ENCODE results near the gene CCDC27. TPM values are rescaled to one million over a fixed set of nuclear protein-coding genes. Genes with fewer than 3 reads are reported as not detected.
"Not testable (repeated sequence)": the region's sequence is repeated elsewhere in the genome, so short reads cannot be mapped to it uniquely, and the experiment has no call there.

The CCDC27 gene
- polyA plus RNA-seq, 3 donors = 0.31 to 0.59 (median 0.32) TPM

DNA sequence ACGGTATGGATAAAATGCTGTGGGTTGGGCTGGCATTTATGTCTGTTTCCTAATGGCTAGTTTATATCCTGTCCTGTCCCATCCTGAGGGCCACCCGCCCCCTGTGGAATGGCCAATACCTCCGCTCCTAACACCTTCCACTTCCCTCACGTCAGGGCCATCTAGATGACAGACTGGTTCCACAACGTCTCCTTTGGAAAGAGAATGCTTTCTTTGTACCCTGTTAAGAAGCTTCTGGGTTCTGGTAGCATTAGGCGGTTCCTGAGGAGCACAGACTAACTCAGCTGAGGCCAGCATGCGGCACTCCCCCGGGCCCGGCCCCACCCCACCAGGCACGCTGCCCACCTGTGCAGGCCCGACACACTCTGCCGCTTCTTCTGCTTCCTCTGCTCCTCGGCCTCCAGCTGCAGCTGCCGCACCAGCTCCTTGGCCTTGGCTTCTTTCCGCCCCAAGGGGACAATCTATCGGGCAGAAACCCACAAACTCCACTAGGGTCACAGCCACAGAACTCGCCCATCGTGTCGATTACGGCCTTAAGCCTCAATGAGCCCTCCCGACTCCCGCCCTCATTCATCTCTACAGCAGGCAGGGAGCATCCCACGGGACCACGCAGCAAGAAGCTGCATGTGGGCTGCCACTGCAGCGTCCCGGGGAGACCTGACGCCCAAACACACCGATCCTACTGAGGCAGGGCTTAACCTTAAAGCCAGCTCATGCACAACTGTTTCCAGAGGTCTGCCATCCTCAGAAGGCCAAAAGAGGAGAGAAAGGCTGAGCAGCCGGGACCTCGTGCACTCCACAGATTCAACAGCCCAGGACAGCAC, 31.6 kb downstream of the CCDC27 start:
- no peak for DNase-seq (ENCODE audit: extremely low read depth in 1 of 11, low read depth in 9 of 11, low spot score in 4 of 11)

GRCh38 chr1:3785045-3785444, 32.8 kb downstream of the CCDC27 start:
- no peak for DNase-seq (ENCODE audit: extremely low read depth in 1 of 11, low read depth in 9 of 11, low spot score in 4 of 11)

DNA sequence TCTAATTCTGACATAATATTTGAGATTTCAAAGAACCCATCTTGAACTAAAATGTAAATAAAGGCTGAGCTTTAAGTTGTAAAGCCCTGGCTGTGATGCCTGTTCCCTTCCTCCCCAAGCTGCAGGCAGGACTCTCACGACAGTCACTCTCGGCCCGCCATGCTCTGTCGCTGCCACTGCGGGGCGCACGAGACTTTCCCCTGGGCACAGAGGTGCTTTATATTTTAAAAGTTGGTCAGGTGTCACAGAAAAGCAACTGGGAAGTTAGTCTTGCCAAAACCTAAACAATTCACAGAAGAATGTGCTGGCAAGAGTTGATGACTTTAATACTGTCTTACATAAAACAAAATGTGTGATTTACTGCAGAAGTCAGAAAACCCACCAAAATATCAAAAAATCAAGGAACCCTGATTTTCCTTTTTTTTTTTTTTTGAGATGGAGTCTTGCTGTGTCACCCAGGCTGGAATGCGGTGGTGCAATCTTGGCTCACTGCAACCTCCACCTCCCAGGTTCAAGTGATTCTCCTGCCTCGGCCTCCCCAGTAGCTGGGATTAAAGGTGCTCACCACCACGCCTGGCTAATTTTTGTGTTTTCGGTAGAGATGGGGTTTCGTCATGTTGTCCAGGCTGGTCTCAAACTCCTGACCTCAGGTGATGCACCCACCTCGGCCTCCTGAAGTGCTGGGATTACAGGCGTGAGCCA, 33.4 kb downstream of the CCDC27 start:
- DNase-seq (ENCODE audit: extremely low read depth in 1 of 11, low read depth in 9 of 11, low spot score in 4 of 11) = no peak

DNA sequence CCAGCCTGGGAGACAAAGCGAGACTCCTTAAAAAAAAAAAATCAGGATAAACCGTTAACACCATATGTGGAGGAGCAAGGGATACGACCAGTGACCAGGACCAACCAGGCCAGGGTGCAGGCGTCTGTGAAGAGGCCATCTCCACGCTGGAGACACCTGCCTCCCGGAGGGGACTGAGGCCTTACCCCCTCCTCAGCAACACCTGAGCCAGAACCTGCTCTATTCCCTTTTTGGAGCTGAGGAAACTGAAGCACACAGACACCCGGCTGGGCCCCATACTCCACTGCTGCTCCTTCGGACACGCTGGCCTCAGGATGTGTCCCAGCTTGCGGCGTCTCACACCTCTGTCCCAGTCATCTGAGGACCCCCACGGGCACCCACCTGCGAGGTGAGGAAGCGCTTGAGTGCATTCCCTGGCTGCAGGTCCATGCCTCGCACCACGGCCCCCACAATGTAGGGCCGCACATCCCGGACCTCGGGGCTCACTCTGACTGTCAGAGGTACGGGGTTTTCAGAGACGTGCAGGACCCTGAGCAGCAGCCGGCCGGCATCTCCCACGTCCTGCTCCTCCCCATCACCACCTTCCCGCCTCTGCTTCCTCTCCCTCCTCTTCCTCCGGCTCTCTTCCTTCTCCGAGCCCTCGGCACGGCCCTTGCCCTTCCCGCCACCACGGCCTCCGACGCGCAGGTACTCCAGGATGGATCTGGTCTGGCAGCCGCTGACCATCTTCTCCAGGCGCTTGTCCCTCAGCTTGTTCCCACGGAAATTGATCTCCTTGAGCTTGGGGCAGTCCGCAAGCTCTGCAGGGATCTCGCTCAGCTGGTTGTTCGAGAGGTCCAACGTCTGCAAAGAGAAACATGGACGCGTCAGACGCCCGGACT, 34.5 kb downstream of the CCDC27 start:
- no peak for DNase-seq (ENCODE audit: extremely low read depth in 1 of 11, low read depth in 9 of 11, low spot score in 4 of 11)

GRCh38 chr1:3787349-3787715, 35.1 kb downstream of the CCDC27 start:
- DNase-seq (ENCODE audit: extremely low read depth in 1 of 11, low read depth in 9 of 11, low spot score in 4 of 11) = no peak

DNA sequence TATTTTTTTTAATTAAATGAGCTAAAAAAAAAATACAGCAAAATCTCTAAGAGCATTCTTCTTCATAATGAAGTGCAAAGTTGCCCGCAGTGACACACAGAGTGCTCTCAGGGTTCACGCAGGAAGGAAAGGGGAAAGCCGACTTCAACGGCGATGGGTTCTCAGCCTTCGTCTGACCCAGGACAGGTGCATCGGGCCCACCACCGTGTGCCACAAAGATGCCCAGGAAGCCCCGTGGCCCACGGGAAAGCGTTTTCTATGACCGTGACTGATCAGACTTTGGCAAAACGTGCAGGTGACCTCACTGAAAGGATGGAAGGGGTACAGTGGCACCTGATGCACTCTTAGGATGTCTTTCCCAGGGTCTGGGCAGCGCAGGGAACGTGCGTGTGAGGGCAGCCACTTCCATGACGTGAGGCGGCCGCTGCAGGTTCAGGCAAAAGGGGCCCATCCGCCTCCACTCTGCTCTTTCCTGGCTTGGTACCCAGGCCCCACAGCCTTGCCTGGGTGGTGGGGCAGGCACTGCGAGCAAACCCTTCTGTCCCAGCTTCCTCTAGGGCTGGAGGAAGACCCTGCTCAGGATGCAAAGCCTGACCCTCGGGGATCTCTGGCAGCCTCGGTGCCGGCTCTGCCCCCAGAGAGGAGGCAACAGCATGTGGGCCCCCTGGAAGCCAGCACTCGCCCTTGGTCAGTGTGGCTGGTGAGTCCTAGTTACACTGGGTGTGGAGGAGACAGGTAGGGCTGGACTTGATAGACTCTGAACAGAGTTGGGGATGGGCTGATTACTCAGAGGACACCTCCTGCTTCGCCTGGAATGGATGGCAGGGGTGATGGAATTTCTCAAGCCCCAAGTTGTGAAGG, 35.7 kb downstream of the CCDC27 start:
- no peak for DNase-seq (ENCODE audit: extremely low read depth in 1 of 11, low read depth in 9 of 11, low spot score in 4 of 11)

GRCh38 chr1:3788756-3789420, 36.6 kb downstream of the CCDC27 start:
- no peak for DNase-seq (ENCODE audit: extremely low read depth in 1 of 11, low read depth in 9 of 11, low spot score in 4 of 11)

DNA sequence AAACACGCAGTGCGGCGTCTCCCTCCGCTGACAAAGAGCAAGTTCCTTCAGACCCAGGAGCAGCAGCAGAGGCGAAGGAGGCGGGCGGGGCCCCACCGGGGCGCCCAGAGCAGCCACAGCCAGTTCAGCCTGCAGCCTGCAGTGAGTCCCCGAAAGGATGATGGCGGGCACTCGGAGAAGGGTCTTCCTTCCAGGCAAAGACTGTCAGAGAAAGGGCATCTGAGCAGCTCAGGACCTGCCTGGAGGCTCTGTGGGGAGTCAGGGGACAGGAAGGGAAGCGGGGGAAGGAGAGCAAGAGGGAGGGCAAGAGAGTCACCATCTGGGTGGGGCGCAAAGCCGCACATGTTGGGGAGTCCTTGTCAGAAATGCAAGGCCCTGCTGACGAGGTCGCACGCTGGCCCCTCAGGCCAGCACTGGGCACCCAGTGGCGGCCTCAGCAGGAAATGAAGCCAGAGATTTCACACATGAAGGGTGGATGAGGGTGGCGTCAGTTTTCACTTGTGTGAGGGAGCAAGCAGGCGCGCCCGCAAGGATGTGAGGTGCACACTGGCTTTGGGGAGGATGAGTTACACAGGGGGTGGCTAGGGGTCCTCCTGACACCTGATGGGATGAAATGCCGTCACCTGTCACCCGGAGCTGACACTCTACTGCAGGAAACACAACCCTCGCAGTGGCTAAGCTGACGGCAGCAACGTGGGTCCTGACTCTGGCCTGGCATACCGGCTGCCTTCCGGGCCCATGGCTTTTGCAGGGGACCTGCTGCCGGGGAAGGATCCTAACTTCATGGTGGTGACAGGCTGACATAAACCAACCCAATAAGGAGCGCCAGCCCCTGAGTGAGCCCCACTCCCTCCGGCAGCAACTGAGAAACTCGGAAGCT, 37.4 kb downstream of the CCDC27 start:
- no peak for DNase-seq (ENCODE audit: extremely low read depth in 1 of 11, low read depth in 9 of 11, low spot score in 4 of 11)

DNA sequence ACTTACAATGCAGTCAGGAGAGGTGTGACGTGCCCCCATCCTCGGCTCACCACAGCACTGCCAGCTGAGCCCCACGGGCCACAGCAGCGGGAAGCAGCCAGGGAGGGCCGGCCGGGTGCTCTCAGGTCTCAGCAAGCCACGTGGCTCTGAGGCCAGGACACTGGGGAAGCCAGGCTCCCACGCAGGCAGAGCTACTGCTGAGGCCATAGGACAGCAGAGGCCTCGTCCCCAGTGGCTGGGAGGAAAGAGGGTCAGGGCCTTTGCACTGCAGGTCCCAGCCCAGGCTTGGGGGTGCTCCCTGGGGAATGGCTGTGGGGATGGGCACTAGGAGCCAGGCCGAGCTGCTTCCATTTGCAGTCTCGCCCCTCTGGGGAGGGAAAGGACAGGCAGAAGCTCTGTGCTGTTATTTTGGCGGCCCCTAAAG, 38.3 kb downstream of the CCDC27 start:
- DNase-seq (ENCODE audit: extremely low read depth in 1 of 11, low read depth in 9 of 11, low spot score in 4 of 11) = no peak

DNA sequence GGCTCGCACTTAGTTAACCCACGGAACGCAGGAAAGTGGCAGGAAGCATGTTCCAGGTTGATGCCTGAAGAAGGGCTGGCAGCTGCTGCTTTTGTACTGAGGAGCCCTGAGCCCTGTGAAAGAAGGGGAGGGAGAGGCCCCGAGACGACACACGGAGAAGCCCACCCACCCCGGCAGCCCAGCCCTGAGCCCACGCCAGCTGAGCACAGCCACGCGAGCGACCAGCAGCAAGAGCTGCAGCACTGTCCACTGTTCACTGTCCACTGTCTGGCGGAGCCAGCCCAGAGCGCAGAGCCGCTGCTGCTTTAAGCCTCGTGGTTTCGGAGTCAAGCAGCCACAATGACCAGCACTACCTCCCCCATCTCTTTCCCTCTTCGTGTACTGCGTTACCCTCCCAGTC, 38.7 kb downstream of the CCDC27 start:
- no peak for DNase-seq (ENCODE audit: extremely low read depth in 1 of 11, low read depth in 9 of 11, low spot score in 4 of 11)

DNA sequence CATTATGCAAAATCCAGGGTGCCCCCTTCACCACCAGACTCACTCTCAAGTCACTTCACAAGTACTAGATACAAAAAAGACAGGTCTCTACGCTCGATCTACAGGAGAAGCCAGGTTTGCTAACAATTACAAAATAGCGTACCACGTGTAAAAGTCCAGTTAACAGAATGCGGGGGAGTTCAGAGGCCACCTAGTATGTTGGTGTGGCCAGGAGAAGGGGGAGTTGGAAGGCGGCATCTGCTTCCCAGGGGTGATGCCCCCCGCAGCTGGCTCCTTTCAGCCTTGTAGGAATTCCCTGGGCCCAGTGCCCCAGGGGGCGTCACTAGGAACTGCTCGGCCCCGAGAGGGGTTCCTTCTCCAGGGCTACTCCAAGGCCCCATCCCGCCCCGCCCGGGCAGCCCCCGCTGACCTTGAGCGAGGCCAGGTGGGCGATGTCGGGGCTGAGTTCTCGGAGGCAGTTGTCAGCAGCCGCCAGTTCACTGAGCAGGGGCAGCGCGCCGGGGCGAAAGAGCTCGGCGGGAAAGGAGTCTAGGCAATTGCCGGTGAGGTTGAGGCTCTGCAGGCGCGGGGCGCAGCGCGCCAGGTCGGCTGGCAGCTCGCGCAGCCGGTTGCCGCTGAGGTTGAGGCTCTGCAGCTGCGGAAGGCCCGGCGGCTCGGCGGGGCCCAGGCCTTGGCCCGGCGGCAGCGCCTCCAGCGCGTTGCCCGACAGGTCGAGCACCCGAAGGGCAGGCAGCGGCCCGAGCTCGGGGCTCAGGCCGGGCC, 43.4 kb downstream of the CCDC27 start:
- no peak for DNase-seq (ENCODE audit: extremely low read depth in 1 of 11, low read depth in 9 of 11, low spot score in 4 of 11)

DNA sequence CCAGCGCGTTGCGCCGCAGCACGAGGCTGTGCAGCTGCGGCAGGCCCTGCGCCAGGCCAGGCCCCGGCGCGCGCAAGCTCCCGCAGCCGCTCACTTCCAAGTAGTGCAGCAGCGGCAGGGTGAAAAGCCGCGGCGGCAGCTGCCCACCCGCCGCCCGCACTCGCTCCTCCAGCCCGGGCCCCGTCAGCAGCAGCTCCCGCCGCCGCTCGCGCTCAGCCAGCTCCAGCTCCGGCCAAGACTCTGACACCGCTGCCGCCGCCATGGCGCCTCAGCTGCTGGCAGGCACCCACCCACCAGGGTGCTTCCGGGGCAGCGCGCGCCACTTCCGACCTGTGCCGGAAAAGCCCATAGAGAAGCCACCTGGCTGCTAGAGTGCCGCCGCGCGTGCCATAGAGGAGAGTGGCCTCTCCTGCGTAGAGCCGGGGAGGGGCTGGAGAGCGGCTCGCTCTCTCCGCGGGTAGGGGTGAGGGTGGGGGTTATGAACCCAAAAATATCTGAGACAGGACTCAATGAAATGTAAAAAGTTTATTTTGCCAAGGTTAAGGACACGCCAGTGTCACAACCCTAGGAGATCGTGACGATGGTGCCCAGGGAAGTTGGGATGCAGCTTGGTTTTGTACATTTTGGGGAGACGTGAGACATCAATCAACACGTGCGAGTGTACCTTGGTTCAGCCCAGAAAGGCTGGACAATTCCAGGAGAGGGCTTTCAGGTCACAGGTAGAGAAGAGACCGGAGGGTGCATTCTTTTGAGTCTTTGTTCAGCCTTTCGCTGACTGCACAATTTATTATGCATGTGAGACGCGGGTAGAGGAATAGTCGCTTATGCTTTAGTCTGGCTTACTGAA, 44.2 kb downstream of the CCDC27 start, which contains the start of gene LRRC47:
LRRC47 (minus strand) TSS at position 284 of the 847 bp plus-strand sequence; CDS start at position 262, 22 bp downstream.
- peak; percentile 68 to 90 (median 85) for DNase-seq (ENCODE audit: extremely low read depth in 1 of 11, low read depth in 9 of 11, low spot score in 4 of 11)

DNA sequence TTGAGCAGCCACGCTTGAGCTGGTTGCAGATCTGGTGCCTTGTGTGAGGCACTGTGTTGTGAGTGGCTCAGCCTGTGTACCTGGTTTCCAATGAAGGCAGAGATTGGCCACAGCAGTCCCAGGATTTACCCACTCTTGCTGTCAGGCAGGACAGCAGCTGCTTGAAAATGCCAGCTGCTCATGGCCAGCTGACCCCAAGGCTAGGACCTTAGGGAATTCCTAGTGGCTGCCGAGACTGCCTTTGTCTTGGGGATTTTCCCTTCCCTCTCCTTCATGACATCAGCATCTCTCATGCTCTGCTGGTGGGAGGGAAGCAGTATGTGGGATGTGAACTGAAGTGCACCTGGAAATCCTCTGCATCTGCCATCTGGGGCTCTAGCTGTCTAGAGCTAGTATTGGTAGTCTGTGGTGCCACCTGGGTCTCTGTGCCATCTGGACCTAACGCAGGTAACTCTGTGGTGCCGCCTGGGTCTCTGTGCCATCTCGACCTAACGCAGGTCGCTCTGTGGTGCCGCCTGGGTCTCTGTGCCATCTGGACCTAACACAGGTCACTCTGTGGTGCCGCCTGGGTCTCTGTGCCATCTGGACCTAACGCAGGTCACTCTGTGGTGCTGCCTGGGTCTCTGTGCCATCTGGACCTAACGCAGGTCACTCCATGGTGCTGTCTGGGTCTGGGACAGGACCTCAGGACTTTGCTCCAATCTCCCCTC, 47.9 kb downstream of the CCDC27 start:
- DNase-seq (ENCODE audit: extremely low read depth in 1 of 11, low read depth in 9 of 11, low spot score in 4 of 11) = no peak

DNA sequence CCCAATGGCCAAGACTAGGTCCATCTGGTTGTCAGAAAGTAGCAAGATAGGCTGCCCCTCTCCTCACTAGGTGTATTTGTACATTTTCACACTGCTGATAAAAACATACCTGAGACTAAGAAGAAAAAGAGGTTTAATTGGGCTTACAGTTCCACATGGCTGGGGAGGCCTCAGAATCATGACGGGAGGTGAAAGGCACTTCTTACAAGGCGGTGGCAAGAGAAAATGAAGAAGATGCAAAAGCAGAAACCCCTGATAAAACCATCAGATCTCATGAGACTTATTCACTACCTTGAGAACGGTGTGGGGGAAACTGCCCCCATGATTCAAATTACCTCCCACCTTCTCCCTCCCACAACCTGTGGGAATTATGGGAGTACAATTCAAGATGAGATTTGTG, 48.5 kb downstream of the CCDC27 start:
- not testable (repeated sequence) for DNase-seq (ENCODE audit: extremely low read depth in 1 of 11, low read depth in 9 of 11, low spot score in 4 of 11)

All from renal cortex interstitium (tissue), 11 donors.